Rectal smooth muscle tissue (tissue), 1 donor: ENCODE measurements around the gene INVS.
"Not testable (repeated sequence)": the region's sequence is repeated elsewhere in the genome, so short reads cannot be mapped to it uniquely, and the experiment has no call there.

Experiments
- H3K27ac ChIP-seq: one replicate; pipeline ENCODE4 v1.7.0; 2013; ENCODE audit warnings: low read depth, low read length, inconsistent platforms
- H3K27me3 ChIP-seq: one replicate; pipeline ENCODE4 v1.7.0; 2013; ENCODE audit warnings: low read length; ENCODE audit not compliant: control insufficient read depth, insufficient read depth
- H3K36me3 ChIP-seq: one replicate; pipeline ENCODE4 v1.7.0; 2013; ENCODE audit warnings: low read length; ENCODE audit not compliant: control insufficient read depth, insufficient read depth
- H3K4me1 ChIP-seq: one replicate; pipeline ENCODE4 v1.7.0; 2013; ENCODE audit warnings: low read length; ENCODE audit not compliant: control insufficient read depth, insufficient read depth
- H3K4me3 ChIP-seq: one replicate; pipeline ENCODE4 v1.7.0; 2013; ENCODE audit warnings: low read length
- H3K9ac ChIP-seq: one replicate; pipeline ENCODE4 v1.7.0; 2013; ENCODE audit warnings: low read length

The INVS gene

GRCh38 chr9:100108559-100108958, 9.5 kb downstream of the INVS start:
- Histone ChIP-seq H3K4me1 (peaks cover 7% of the 10 kb centered on the region), H3K27ac (no peak overlapping the region), H3K4me3 (no peak overlapping the region), H3K36me3 (peaks cover 7% of the 10 kb centered on the region), H3K9ac (no peak overlapping the region), H3K27me3 (no peaks in the 10 kb centered on the region)

- no peaks in the 10 kb centered on the region for H3K27me3 ChIP-seq
- peak overlapping the region; percentile 30 for H3K27ac ChIP-seq
- no peak overlapping the region for H3K4me3 ChIP-seq
- peaks cover 7% of the 10 kb centered on the region for H3K4me1 ChIP-seq
- no peak overlapping the region for H3K9ac ChIP-seq
- H3K36me3 ChIP-seq, result peaks cover under 1% of the 10 kb centered on the region
Measured at GRCh38 chr9:100111235-100111634, 12.2 kb downstream of the INVS start.

GRCh38 chr9:100112677-100113336, 13.8 kb downstream of the INVS start:
- H3K4me3 ChIP-seq, result no peak overlapping the region
- no peaks in the 10 kb centered on the region for H3K36me3 ChIP-seq
- H3K4me1 ChIP-seq, result peaks cover 7% of the 10 kb centered on the region
- H3K27ac ChIP-seq, result no peak overlapping the region
- H3K9ac ChIP-seq, result no peak overlapping the region
- H3K27me3 ChIP-seq, result no peaks in the 10 kb centered on the region

GRCh38 chr9:100117316-100117715, 18.3 kb downstream of the INVS start:
- H3K27ac ChIP-seq, result no peak overlapping the region
- no peaks in the 10 kb centered on the region for H3K27me3 ChIP-seq
- H3K4me3 ChIP-seq, result no peak overlapping the region
- no peaks in the 10 kb centered on the region for H3K4me1 ChIP-seq
- H3K9ac ChIP-seq, result no peak overlapping the region
- no peaks in the 10 kb centered on the region for H3K36me3 ChIP-seq

GRCh38 chr9:100120286-100120685, 21.2 kb downstream of the INVS start:
- Histone ChIP-seq H3K4me3 (no peak overlapping the region), H3K27ac (no peak overlapping the region), H3K4me1 (no peaks in the 10 kb centered on the region), H3K36me3 (no peaks in the 10 kb centered on the region), H3K27me3 (no peaks in the 10 kb centered on the region), H3K9ac (no peak overlapping the region)

GRCh38 chr9:100125236-100125635, 26.2 kb downstream of the INVS start:
- Histone ChIP-seq H3K4me3 (no peak overlapping the region), H3K9ac (no peak overlapping the region), H3K27ac (no peak overlapping the region), H3K36me3 (no peaks in the 10 kb centered on the region), H3K4me1 (no peaks in the 10 kb centered on the region), H3K27me3 (no peaks in the 10 kb centered on the region)

GRCh38 chr9:100125910-100126309, 26.9 kb downstream of the INVS start:
- Histone ChIP-seq H3K4me3 (no peak overlapping the region), H3K27ac (no peak overlapping the region), H3K27me3 (no peaks in the 10 kb centered on the region), H3K36me3 (no peaks in the 10 kb centered on the region), H3K4me1 (no peaks in the 10 kb centered on the region), H3K9ac (no peak overlapping the region)

GRCh38 chr9:100126423-100126822, 27.4 kb downstream of the INVS start:
- H3K4me1 ChIP-seq, result no peaks in the 10 kb centered on the region
- no peaks in the 10 kb centered on the region for H3K27me3 ChIP-seq
- no peak overlapping the region for H3K27ac ChIP-seq
- no peaks in the 10 kb centered on the region for H3K36me3 ChIP-seq
- no peak overlapping the region for H3K4me3 ChIP-seq
- no peak overlapping the region for H3K9ac ChIP-seq

- H3K27ac ChIP-seq, result no peak overlapping the region
- no peak overlapping the region for H3K9ac ChIP-seq
- H3K36me3 ChIP-seq, result no peaks in the 10 kb centered on the region
- no peaks in the 10 kb centered on the region for H3K4me1 ChIP-seq
- H3K4me3 ChIP-seq, result no peak overlapping the region
- H3K27me3 ChIP-seq, result no peaks in the 10 kb centered on the region
Measured at GRCh38 chr9:100129772-100130171, 30.7 kb downstream of the INVS start.

GRCh38 chr9:100131216-100131615, 32.2 kb downstream of the INVS start:
- Histone ChIP-seq H3K36me3 (no peaks in the 10 kb centered on the region), H3K9ac (no peak overlapping the region), H3K4me3 (no peak overlapping the region), H3K4me1 (no peaks in the 10 kb centered on the region), H3K27me3 (no peaks in the 10 kb centered on the region), H3K27ac (no peak overlapping the region)

- H3K9ac ChIP-seq, result no peak overlapping the region
- no peak overlapping the region for H3K4me3 ChIP-seq
- no peak overlapping the region for H3K27ac ChIP-seq
- no peaks in the 10 kb centered on the region for H3K36me3 ChIP-seq
- H3K27me3 ChIP-seq, result no peaks in the 10 kb centered on the region
- H3K4me1 ChIP-seq, result no peaks in the 10 kb centered on the region
Measured at GRCh38 chr9:100131875-100132430, 32.9 kb downstream of the INVS start.

- no peaks in the 10 kb centered on the region for H3K36me3 ChIP-seq
- no peak overlapping the region for H3K27ac ChIP-seq
- no peak overlapping the region for H3K9ac ChIP-seq
- H3K4me3 ChIP-seq, result no peak overlapping the region
- no peaks in the 10 kb centered on the region for H3K4me1 ChIP-seq
- H3K27me3 ChIP-seq, result no peaks in the 10 kb centered on the region
Measured at GRCh38 chr9:100134731-100135130, 35.7 kb downstream of the INVS start.

- H3K9ac ChIP-seq, H3K27me3 ChIP-seq, H3K27ac ChIP-seq, H3K36me3 ChIP-seq, H3K4me1 ChIP-seq, H3K4me3 ChIP-seq: not testable (repeated sequence)
Measured at GRCh38 chr9:100136799-100137198, 37.8 kb downstream of the INVS start.
